ENCODE results near the gene OLAH.
"Not testable (repeated sequence)": the region's sequence is repeated elsewhere in the genome, so short reads cannot be mapped to it uniquely, and the experiment has no call there.

OLAH gene
- long read RNA-seq, donor 1: 0 reads
- long read RNA-seq, donor 2: 0 reads
- long read RNA-seq, donor 3: 0 reads
- long read RNA-seq, donor 4: 0 reads
- long read RNA-seq, donor 5: 0 reads
- long read RNA-seq, donor 6: 0 reads
- long read RNA-seq, donor 7, partial matches to known transcripts: 0 of 7 reads
- long read RNA-seq, donor 7, other reads (novel, unspliced or antisense): 7 of 7 reads
- long read RNA-seq, donor 8: 0 reads

DNA sequence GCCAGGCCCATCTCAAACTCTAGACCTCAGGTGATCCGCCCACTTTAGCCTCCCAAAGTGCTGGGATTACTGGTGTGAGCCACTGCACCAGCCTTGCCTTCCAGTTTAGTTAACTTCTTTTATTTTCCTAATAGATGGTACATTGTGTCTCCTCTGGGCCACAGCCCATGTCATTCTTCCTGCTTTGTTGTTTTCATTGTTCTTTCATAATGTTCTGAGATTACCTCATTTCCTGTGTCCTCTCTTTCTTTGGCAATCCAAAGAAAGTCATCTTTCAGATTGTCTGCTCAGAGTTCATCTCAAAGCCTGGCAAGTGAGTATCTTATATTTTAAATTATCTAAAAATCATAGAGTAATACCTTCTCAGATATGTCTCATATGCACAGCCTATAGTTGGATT, at the start of gene OLAH:
TSS of gene OLAH (plus strand) at position 270 of the 400 bp plus-strand sequence. CDS start 3,346 bp downstream, outside the sequence.
- no peak for DNase-seq

DNA sequence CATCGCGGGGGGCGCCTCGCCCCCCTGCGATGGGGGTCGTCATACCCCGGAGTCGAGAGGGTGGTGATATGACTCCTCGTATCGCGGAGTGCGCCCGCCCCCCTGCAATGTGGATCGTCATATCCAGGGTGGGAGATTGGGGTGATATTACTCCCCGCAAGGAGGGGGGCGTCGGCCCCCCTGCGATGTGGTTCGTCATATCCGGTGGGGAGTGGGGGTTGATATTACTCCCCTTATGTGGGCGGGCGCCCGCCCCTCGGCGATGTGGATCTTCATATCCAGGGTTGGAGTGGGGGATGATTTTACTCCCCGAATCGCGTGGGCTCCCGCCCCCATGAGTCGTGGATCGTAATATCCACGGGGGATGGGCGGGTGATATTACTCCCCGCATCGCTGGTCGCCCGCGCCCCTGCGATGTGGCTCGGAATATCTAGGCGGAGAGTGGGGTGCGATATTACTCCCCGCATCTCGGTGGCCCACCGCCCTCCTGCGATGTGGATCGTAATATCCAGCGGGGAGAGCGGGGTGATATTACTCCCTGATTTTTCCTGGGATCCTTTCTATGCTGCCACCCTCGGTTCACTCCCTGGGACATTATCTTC, 47.7 kb upstream of the OLAH start:
- no peak for DNase-seq

DNA sequence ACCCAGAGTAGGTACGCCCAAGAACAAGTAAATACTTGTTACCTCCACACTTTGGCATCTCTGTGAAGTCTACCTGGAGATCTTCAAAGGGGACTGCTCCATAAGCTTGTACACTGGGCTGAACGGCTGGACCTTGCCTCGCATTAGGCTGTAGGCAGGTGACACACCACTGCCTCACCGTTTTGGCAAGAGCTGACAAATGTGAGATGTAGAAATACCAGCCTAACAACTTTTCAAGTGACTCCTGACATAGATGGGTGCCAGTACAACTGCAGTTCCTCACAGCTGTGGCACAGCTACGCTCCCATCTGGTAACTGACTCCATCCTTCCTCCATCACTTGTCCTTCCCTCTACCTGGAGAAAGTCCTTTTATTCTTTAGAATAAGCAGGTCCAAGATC, 30.2 kb upstream of the OLAH start:
- not testable (repeated sequence) for DNase-seq

DNA sequence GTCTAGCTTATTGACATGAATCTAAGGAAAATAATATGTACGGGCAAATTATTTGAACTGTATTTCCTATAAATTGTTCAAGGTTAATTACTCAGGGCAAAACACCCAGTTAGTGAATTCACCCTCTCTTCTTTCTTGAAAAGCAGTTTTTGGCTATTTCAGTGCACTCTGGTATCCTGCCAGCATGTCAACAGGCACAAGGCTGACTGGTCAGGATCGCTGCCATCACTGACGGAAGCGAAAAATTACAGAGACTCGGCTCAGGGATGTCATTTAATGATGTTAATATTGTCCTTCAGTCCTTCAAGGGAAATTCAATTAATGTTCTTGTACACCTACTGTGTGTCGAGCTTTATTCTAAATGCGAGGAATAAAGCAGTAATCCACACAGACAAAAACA, 28.3 kb upstream of the OLAH start:
- no peak for DNase-seq

DNA sequence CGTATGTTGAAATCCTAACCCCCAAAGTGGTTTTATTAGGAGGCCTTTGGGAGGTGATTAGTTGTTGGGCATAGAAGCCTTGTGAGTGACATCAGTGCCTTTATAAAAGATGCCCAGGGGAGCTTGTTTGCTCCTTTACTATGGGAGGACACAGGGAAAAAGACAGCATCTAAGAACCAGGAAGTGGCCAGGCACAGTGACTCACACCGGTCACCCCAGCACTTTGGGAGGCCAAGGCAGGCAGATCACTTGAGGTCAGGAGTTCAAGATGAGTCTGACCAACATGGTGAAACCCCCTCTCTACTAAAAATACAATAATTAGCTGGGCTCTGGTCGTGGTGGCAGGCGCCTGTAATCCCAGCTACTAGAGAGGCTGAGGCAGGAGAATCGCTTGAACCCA, 22.8 kb upstream of the OLAH start:
- DNase-seq: not testable (repeated sequence)

DNA sequence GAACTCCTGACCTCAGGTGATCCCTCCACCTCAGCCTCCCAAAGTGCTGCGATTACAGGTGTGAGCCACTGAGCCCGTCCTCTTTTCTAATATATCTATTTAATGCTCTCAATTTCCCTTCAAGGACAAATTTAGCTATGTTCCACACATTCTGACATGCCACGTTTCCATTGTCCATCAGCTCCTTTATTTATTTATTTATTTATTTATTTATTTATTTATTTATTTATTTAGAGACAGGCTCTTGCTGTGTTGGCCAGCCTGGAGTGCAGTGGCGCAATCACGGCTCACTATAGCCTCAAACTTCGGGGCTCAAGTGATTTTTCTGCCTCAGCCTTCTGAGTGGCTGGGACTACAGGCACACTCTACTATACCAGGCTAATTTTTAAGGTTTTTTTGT, 20.7 kb upstream of the OLAH start:
- DNase-seq: not testable (repeated sequence)

DNA sequence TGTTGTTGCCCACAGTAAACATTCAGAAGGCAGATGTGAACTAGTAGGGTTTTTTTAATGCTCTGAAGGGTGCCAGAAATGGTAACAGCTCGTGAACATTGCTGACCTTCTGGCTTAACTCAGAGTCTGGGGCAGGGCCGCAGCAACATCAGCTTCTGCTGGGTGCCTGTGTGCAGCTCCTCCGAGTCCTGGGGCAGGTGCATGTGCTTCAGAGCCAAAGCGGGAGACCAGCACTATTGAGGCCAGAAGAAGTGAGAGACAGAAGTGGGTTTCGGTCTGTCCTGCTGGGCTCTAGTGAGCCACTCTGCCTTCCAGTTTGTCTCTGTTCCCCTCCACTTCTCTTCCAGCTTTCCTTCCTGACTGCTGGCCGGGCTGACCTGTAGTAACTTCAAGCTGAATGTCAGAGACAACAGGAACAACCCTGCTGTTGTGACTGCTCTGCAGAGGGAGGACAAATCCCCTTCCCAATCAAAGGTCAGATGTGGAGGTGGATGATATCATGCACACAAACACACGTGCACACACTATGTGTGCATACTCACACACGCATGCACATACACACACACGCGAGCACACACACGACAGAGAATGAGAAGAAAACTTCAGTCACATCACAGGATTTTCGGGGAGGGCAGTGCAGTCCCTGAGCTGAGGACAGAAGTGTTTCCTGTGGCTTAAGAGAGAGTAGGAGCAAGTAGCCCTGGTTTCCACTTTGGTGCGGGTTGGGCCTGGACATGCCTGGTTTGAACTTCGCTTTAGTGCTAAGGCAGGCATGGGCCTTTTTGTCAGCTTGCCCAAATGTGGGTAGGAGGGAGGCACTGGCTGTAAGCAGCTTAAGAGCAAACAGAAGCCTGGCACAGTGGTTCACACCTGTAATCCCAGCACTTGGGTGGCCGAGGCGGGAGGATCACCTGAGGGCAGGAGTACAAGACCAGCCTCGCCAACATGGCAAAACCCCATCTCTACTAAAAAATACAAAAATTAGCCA, 19.4 kb upstream of the OLAH start:
- not testable (repeated sequence) for DNase-seq

DNA sequence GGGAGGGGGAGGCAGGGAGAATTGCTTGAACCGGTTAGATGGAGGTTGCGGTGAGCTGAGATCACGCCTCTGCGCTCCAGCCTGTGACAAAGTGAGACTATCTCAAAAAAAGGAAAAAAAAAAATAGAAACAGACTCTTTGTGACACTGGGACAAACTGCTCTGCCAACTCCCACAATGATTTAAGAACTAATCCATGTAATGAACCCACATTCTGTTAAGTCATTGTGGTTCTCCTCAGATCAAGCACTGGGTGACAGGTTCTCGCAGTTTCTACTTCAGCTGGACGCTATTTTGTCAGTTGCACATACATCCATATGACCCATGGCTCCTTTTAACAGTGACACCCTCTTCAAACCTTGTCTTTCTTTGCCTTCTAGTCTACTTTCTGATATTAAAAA, 18.7 kb upstream of the OLAH start:
- not testable (repeated sequence) for DNase-seq

DNA sequence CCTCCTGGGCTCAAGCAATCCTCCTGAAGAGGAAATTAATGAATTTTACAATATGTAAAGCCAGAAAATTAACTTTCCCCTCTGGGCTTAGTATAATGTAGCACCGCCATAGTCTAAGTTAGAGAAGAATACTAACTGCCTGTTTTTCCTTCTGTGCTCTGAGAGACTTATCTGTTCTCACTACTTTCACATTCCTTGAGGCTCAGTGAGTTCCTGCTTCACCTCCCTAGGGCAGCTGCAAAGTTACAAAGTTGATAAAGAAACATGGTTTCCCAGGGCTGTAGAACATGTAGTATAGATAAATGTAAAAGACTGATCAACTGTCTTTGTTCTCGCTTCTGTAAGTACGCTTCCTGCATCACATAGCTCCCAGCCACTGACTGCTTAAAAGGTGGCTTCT, 16.0 kb upstream of the OLAH start:
- no peak for DNase-seq

DNA sequence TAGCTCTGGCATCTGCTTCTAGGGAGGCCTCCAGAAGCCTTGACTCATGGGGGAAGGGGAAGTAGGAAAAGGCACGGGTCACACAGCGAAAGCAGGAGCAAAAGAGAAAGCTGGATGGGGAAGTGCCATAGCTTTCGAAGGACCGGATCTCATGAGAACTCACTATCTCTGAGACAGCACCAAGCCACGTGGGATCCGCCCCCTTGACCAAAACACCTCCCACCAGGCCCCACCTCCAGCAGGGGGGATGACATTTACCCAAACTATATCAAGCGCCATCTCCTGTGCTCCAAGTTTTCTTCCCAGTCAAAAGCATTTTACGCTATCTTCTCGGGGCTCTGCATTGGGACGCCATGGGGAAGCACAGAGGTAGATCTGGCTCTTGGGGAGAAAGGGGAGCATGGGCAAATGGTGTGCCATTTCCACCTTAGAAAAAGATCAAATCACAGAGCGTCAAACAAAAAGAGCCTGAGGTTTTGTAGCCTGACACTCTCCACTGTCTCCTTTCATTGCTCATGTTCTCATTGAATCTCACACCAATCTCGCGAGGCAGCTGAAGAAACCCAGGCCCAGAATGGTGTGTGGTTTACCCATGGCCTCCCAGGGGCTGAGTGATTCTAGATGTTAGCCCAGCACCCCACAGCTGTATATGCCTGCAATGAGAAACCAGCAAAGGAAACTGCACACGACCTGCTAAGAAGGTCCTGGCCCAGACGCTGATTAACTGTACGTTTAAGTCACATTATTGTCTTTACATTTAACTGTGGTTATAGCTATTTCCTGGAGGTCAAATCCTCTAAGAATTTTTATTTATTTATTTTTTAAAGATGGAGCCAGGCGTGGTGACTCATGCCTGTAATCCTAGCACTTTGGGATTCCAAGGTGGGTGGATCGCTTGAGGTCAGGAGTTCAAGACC, 8.1 kb upstream of the OLAH start:
- DNase-seq: no peak

DNA sequence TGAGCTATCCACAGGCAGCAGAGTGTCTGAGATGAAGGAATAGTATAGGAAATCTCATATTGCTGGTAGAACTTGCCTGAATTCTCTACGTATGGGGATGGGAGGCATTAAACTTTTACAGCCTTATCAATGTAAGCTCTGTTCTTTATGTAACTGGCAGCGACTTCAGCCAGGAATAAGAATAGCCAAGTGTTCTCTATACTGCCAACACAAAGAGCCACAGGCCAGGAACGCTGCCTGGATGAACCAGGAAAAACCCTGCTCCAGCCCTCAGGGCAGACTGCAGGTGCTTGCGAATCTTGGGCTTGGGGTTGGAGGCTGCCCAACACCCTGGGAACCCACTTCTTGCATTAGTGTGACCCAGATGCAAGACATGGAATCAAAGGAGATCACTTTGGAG, 6.1 kb upstream of the OLAH start:
- no peak for DNase-seq

DNA sequence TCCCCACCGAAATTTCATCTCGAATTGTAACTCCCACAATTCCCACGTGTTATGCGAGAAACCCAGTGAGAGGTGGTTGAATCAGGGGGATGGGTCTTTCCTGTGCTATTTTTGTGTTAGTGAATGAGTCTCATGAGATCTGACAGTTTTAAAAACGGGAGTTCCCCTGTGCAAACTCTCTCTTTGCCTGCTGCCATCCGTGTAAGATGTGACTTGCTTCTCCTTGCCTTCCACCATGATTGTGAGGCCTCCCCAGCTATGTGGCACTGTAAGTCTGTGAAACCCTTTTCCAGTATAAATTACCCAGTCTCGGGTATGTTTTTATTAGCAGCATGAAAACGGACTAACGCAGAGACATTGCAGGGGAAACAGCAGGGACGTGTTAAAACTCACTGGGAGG, 5.3 kb upstream of the OLAH start:
- no peak for DNase-seq

DNA sequence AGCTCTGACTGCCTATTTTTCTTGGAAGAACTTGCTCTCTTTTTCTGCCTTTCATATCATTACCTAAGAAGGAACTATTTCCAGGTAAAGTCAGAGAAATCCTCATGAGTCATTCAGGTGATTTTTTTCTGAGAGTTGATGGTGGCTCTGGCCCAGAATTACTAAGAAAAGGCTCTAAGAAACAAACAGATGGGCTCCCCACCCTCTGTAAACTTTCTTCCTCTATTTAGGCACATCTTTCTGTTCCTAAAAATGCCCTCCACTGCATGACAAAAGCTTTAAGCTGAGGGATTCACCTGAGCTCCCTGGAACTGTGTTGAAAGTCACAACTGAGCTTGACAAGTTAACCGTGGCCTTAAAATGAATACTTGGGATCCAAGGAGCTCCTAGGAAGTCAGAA, 1.6 kb downstream of the OLAH start:
- no peak for DNase-seq

DNA sequence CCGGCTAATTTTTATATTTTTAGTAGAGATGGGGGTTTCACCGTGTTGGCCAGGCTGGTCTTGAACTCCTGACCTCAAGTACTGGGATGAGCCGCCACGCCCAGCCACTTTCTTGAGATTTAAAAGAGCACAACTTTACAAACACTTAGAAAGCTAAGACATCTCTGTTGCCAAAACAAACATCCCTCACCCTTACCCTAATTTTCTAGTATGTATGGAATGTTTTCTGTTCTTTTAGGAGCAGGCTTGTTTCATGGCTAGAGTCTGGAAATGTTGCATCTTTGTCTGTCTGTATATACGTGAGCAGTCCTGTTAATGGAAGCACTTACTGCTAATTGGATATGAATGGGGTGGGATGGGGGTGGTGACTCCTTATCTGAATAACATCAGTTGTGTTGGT, 2.9 kb downstream of the OLAH start:
- DNase-seq: no peak

DNA sequence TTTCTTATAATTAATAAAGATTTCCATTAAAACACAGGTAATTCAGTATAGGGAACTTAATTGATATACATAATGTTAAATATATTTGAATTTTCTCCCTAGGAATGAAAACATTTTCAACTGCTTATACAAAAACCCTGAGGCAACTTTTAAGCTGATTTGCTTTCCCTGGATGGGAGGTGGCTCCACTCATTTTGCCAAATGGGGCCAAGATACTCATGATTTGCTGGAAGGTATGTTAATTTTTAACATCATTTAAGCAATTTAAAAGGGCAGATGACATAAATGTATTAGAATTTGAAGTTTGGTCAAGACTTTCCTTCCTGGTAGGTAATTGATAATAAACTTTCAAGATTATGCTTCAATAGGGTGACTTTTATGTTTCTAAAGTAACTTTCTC, 5.8 kb downstream of the OLAH start:
- DNase-seq: no peak

DNA sequence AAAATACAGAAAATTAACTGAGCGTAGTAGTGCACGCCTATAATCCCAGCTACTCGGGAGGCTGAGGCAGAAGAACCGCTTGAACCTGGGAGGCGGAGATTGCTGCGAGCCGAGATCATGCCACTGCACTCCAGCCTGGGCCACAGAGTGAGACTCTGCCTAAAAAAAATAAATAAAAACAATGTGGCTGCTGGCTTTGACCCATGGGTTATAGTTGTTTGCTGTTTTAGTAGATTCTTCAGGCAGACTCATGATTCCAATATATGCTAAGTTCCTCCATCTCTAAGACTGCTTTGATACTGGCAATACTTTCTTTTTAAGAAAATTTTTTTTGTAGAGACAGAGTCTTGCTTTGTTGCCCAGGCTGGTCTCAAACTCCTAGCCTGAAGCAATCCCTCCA, 8.4 kb downstream of the OLAH start:
- DNase-seq: no peak

DNA sequence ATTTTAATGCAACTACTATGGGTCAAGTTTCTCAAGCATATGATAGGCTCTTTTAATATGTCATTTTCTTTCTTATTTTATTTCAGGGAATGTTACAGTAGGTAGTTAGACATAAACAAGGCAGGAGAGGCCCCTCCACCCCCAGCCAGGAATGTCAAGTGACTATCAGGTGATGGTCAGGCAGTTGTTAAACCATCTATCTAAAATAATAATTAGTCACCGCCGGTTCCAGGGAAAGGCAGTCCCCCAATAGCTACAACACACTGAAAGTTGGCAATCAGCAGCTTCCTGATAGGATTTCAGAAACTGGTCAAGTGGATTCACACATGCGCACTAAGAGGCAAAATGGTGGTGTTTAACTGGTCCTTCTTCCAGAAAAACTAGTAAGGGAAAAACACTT, 9.3 kb downstream of the OLAH start:
- DNase-seq: no peak

DNA sequence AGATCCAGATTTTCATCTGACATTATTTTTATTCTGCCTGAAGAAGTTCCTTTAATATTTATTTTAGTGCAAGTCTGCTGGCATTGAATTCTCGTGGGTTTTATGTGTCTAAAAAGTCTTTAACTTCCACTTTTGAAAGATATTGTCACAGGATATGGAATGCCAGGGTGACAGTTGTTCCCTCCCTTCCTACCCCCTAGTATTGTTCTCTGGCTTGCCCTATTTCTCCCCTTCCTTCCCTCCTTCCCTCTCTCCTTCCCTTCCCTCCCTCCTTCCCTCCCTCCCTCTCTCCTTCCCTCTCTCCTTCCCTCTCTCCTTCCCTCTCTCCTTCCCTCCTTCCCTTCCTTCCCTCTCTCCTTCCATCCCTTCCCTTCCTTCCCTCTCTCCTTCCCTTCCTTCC, 14.9 kb downstream of the OLAH start:
- DNase-seq: no peak

DNA sequence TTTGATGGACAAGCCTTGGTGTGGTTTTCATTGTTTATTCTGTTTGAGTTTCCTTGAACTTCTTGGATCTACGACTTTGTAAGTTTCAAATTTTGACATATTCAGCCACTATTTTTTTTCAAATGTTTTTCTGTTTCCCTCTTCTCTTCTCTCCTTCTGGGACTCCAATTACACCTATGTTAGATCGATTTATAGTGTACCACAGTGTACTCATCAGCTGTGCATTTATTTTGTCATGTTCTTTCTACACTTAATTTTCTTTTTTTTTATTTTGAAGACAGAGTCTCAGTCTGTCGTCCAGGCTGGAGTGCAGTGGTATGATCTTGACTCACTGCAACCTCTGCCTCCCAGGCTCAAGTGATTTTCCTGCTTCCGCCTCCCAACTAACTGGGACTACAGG, 16.2 kb downstream of the OLAH start:
- DNase-seq: no peak

DNA sequence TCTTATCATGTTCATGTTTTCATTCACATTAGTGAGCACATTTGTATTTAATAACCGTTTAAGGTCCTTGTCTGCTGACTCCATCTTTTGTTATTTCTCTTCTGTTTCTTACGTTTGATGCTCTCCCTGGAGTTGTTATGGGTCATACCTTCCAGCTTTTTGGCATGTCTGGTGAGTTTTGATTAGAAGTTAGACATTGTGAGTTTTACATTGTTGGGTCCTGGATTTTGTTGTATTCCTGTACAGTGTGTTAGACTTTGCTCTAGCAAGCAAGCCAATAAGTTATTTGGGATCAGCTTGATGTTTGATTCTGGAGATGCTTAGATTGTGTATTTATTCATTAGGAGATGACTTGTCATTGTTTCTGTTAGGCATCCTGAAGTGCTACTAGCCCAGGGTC, 16.9 kb downstream of the OLAH start:
- DNase-seq: no peak

DNA sequence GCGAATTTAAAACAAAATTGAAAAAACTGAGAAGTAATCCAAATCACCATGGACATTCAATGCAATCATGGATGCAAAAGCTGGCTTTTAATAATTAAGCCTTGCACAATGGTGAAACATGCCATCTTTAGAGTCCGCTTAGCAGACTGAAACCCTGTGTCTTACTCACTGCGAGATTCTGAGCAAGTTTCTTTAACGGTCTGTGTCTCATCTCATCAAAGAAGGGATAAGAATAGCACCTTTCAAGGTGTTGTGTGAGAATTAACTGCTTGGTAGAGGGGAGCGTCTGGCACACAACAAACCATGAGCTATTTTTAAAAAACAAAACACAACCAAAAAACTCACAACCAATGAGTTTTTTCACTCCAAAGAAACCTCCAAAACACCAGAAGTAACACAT, 23.4 kb downstream of the OLAH start:
- DNase-seq: no peak

DNA sequence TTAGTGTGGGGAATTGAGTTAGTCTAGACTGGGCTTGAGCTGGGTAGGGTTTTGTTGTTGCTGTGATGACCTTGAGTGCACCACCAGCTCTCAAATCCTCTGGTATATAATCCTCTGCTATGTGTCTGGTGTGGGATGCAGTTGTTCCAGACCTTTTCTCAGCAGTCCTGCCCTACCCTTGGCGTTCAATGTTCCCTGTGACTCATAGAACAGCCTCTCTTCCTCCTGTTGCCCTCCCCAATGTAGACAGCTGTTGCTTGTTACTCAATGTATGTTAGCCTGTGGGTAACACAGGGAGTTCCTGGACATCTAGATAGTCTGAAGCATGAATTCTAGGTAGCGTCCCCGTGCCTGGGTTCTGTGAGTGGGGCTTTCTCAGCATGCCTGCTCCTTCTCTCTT, 25.1 kb downstream of the OLAH start:
- no peak for DNase-seq

Measured in right kidney (tissue), 9 donors.